GM18519 (cell line): ENCODE data around the gene ZBTB40.

Experiments
- ATAC-seq: cut with Tn5 transposase; IDR thresholded peaks from one replicate; pipeline ENCODE4 v1.9.1; 2021; ENCODE audit warnings: mild to moderate bottlenecking, moderate library complexity; ENCODE audit not compliant: unreplicated experiment, low FRiP score

The ZBTB40 gene

GRCh38 chr1:22578732-22579361, 127.2 kb downstream of the ZBTB40 start:
- no peak for ATAC-seq

DNA sequence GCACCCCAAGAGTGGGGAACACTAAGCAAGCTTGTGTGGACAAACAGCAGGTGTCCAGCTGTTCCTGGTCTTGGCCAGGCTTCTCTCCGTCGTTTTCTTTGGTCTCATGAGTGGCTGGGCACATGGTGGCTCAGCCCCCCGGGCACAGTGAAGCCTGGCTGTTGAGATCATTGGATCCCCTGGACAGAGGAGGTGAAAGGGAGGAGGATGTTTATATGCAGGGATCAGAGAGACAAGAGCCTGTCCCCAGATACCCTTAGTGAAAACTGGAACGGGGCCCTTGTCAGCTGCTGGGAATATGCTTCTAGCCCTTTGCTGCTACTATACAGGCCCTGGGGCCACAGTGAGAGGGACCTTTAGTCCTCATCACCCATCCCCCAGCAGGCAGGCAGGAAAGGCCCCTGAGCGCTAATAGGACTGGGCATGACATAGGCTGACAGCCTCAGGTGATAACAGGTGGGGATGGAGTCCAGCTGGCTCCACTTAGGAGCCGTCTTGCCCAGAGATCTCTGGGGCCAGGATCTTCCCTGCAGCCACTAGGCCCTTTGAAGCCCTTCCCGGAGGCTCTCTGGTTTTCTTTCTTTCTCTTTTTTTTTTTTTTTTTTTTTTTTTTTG, 128.0 kb downstream of the ZBTB40 start:
- no peak for ATAC-seq
